Ishikawa (cell line): ENCODE measurements around the gene CALN1.

Experiments used
- CREB1 ChIP-seq: IDR thresholded peaks from 2 replicates; pipeline ENCODE4 v1.6.1; 2012; ENCODE audit warnings: low read depth
- EP300 ChIP-seq: IDR thresholded peaks from 2 replicates; pipeline ENCODE4 v1.6.1; 2012; ENCODE audit warnings: borderline replicate concordance
- TEAD4 ChIP-seq: IDR thresholded peaks from 2 replicates; pipeline ENCODE4 v1.6.1; 2012

GRCh38 chr7:71824006-71824760, 588.0 kb downstream of the CALN1 start:
- TF ChIP-seq TEAD4 = no peak
- TF ChIP-seq CREB1 = no peak
- no peak for TF ChIP-seq EP300
